Activated CD4-positive, alpha-beta T cell treated with anti-CD3 and anti-CD28 coated beads, Interleukin-10, Interleukin-2, amounts not matched to agents 100 ng/mL and 50 ng/mL, durations not matched to agents 16 hours and 8 hours (primary cell): ENCODE results near the gene OLFML2B.
A peak's percentile ranks its signal among the peaks of the same experiment; 100 is the strongest.
"Not testable (repeated sequence)": the region's sequence is repeated elsewhere in the genome, so short reads cannot be mapped to it uniquely, and the experiment has no call there.

Experiments
- DNase-seq: peaks from one replicate; pipeline ENCODE4 v3.0.0-alpha.2; 2020

The OLFML2B gene

GRCh38 chr1:162023547-162024501 is at the start of gene OLFML2B:
TSS of gene OLFML2B (minus strand) at chr1:162023869. CDS start at chr1:162023430, 439 bp downstream.
- DNase-seq, result peak; percentile 61

GRCh38 chr1:162072740-162073139 is 49.1 kb upstream of the OLFML2B start:
- no peak for DNase-seq

- DNase-seq, result no peak
These were observed 47.2 kb upstream of the OLFML2B start for GRCh38 chr1:162070825-162071224.

GRCh38 chr1:162070094-162070748 is 46.6 kb upstream of the OLFML2B start:
- DNase-seq, result no peak

GRCh38 chr1:162069334-162070093 is 45.8 kb upstream of the OLFML2B start, which contains the start of gene NOS1AP:
TSS of gene NOS1AP (plus strand) at chr1:162069691. CDS start at chr1:162070178, 487 bp downstream.
- peak; percentile 86 for DNase-seq

- no peak for DNase-seq
These were observed 44.6 kb upstream of the OLFML2B start for GRCh38 chr1:162068301-162068700.

GRCh38 chr1:162067466-162067865 is 43.8 kb upstream of the OLFML2B start:
- no peak for DNase-seq

- DNase-seq, result not testable (repeated sequence)
These were observed 43.2 kb upstream of the OLFML2B start for GRCh38 chr1:162066836-162067235.

- no peak for DNase-seq
These were observed 41.3 kb upstream of the OLFML2B start for GRCh38 chr1:162065016-162065415.

GRCh38 chr1:162062542-162063015 is 38.9 kb upstream of the OLFML2B start:
- DNase-seq, result no peak

- DNase-seq, result no peak
These were observed 36.6 kb upstream of the OLFML2B start for GRCh38 chr1:162060314-162060713.

GRCh38 chr1:162059721-162060120 is 36.1 kb upstream of the OLFML2B start:
- no peak for DNase-seq

GRCh38 chr1:162056579-162056978 is 32.9 kb upstream of the OLFML2B start:
- no peak for DNase-seq

GRCh38 chr1:162056043-162056442 is 32.4 kb upstream of the OLFML2B start:
- peak; percentile 51 for DNase-seq

- no peak for DNase-seq
These were observed 31.4 kb upstream of the OLFML2B start for GRCh38 chr1:162055062-162055461.

GRCh38 chr1:162053949-162054348 is 30.3 kb upstream of the OLFML2B start:
- DNase-seq, result not testable (repeated sequence)

- DNase-seq, result no peak
These were observed 23.3 kb upstream of the OLFML2B start for GRCh38 chr1:162046921-162047320.

GRCh38 chr1:162042361-162042760 is 18.7 kb upstream of the OLFML2B start:
- DNase-seq, result no peak

- peak; percentile 22 for DNase-seq
These were observed 17.0 kb upstream of the OLFML2B start for GRCh38 chr1:162040657-162041056.

- no peak for DNase-seq
These were observed 16.3 kb upstream of the OLFML2B start for GRCh38 chr1:162040001-162040400.

- no peak for DNase-seq
These were observed 15.0 kb upstream of the OLFML2B start for GRCh38 chr1:162038624-162039023.

- no peak for DNase-seq
These were observed 12.5 kb upstream of the OLFML2B start for GRCh38 chr1:162036163-162036562.

- no peak for DNase-seq
These were observed 11.6 kb upstream of the OLFML2B start for GRCh38 chr1:162035241-162035640.
